Naive thymus-derived CD8-positive, alpha-beta T cell (primary cell): Measurements from ENCODE around the gene CLK2. TPM values are rescaled to one million over a fixed set of nuclear protein-coding genes. Genes with fewer than 3 reads are reported as not detected.
"Not testable (repeated sequence)": the region's sequence is repeated elsewhere in the genome, so short reads cannot be mapped to it uniquely, and the experiment has no call there.

Source experiments
- ATAC-seq, 2 donors: fragments of 150-1000 bp; cut with Tn5 transposase in 1 of 2; sonication (Bioruptor Pico), chemical (Tn5 transposase) in 1 of 2; 1 replicate in 1 of 2; 2 replicates in 1 of 2; pipeline ENCODE4 v1.10.0; 2021; ENCODE audit warnings: mild to moderate bottlenecking in 2 of 2, moderate library complexity in 2 of 2
- POLR2A ChIA-PET: fragments of 350-600 bp; sonication (Branson Sonifier 250); formaldehyde crosslinking; loops from one replicate; lab custom pipeline; 2021; ENCODE audit warnings: antibody characterized with exemption; lab: Charles Lee
- DNase-seq, 10 donors: peaks; one replicate each; pipeline versions ENCODE4 v3.0.0 to v3.0.0-alpha.2; 2020 to 2022
- H3K27ac Mint-ChIP-seq, 10 donors: one replicate each; pipeline ENCODE4 v1.8.0; 2020 to 2022; ENCODE audit warnings: mild to moderate bottlenecking in 10 of 10, mixed read lengths in 10 of 10, moderate library complexity in 4 of 10, inconsistent platforms in 1 of 10
- H3K27me3 Mint-ChIP-seq, 5 donors: one replicate each; pipeline ENCODE4 v1.8.0; 2021 to 2022; ENCODE audit warnings: mixed read lengths in 5 of 5
- H3K36me3 Mint-ChIP-seq, 3 donors: one replicate each; pipeline ENCODE4 v1.8.0; 2020 to 2022; ENCODE audit warnings: mixed read lengths in 3 of 3, mild to moderate bottlenecking in 2 of 3, inconsistent platforms in 1 of 3
- H3K4me1 Mint-ChIP-seq, 4 donors: one replicate each; pipeline ENCODE4 v1.8.0; 2021 to 2022; ENCODE audit warnings: mixed read lengths in 4 of 4
- H3K4me3 Mint-ChIP-seq, 10 donors: one replicate each; pipeline ENCODE4 v1.8.0; 2020 to 2022; ENCODE audit warnings: mild to moderate bottlenecking in 10 of 10, mixed read lengths in 10 of 10, moderate library complexity in 6 of 10, inconsistent platforms in 1 of 10
- H3K9me3 Mint-ChIP-seq, 9 donors: one replicate each; pipeline ENCODE4 v1.8.0; 2020 to 2022; ENCODE audit warnings: mixed read lengths in 9 of 9, mild to moderate bottlenecking in 3 of 9, inconsistent platforms in 1 of 9, moderate library complexity in 1 of 9
- polyA plus RNA-seq, 3 donors: library from polyadenylated mRNA; unstranded; fragments of 300-500 nt; fragmentation: Illumina TruSeq; gene quantifications; one replicate each; pipeline ENCODE4 v1.2.3, GENCODE V29; 2021
- total RNA-seq, 8 experiments: library from RNA in 2 of 8; stranded (reverse) in 2 of 8; gene quantifications; one replicate each; pipeline ENCODE4 v1.2.3 and lab custom pipeline; 2021 to 2026

The CLK2 gene
- total and polyA plus RNA-seq, 5 experiments from 2014 or later: 11.3 to 134 (median 22.6) TPM

DNA sequence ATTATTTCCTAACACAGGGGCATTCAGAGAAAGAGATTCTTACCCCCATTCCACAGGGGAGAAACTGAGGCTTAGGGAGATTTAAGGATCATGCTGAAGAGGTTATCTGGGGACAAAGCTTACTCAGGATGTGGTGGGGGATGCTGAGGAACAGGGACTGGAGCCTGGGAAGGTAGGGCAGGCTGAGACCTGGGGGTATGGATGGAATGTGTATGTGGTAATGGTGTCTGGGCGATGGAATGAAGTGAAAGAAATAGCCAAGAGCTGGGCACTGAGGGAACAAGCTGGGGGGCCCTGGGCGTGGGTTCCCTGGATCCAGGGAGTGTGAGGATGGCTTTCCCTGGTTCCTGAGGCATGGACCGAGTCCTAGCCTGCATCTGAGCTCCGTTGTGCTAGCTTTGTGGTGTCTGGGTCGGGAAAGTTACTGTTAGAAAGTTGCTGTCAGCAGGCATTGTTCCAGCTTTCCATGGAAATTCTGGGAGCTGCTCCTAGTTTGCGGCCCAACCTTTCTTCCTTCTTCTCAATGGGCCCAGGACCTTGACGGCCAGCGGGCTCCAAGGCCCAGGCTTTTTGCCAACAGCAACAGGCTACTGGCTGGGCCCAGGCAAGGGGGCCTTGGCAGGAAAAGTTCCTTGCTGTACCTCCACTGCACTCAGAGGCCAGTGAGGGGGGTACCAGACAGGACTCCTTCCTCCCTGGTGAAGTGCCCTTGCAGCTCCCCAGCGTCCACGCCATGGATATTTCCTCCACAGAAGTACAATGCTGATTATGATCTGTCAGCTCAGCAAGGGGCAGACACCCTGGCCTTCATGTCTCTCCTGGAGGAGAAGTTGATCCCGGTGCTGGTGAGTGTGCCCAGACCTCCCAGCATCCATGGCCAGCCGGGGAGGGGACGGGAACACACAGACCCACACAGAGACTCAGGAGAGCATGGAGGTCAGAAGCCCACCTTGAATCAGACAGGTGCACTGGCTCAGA lies 41.0 kb downstream of the CLK2 start:
- DNase-seq, POLR2A ChIA-PET, ATAC-seq, H3K9me3 Mint-ChIP-seq, H3K27me3 Mint-ChIP-seq, H3K4me3 Mint-ChIP-seq: not testable (repeated sequence)
- Mint-ChIP-seq H3K27ac (peak overlapping the region in 2 of 10 donors; percentile 22 to 27), H3K4me1 (peaks cover 0 to 11% (median 9%) of the 10 kb centered on the region in 4 donors), H3K36me3 (peaks cover 0 to 18% (median 3%) of the 10 kb centered on the region in 3 donors)

DNA sequence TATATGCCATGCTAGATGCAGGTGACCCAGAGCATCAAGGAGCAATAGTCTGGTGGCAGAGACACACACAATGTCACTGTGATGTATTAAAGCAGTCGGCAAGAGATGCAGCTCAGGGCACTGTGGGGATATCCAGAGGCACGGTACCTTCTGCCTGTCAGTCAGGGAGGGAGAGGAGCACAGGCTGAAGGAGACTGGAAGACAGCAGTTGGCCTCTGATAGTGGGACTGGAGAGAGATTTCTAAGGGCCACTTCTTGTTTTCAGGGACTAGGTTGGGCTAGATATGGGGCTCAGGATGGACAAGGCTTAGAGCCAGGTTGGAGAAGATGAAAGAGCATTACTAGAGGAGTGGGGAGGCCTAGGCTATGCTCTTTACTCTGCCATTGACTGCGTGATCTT lies 42.0 kb downstream of the CLK2 start:
- DNase-seq, H3K4me3 Mint-ChIP-seq: not testable (repeated sequence)
- H3K27ac Mint-ChIP-seq: peak overlapping the region in 6 of 10 donors; percentile 6 to 78 (median 29)

GRCh38 chr1:155228096-155228427 lies 45.2 kb downstream of the CLK2 start:
- Mint-ChIP-seq H3K36me3 (no peaks in the 10 kb centered on the region), H3K27ac (peak overlapping the region; percentile 84 to 98 (median 94)), H3K9me3 (no peaks in the 10 kb centered on the region), H3K4me3 (peak overlapping the region; percentile 74 to 93 (median 87)), H3K4me1 (peaks cover 6 to 42% (median 24%) of the 10 kb centered on the region in 4 donors), H3K27me3 (no peaks in the 10 kb centered on the region)
- POLR2A ChIA-PET: interaction anchor here (1.0 to 5.0 kb wide), 7 partner anchors 13 to 44 kb away, joined by 3 to 42 read pairs (median 6); partner anchors contain the start of genes MTX1 and THBS3
- no peak for ATAC-seq
- peak in 1 of 10 donors; percentile 17 for DNase-seq

More for the DNA sequence above, 42.0 kb downstream of the CLK2 start:
- H3K27me3 Mint-ChIP-seq, POLR2A ChIA-PET, H3K9me3 Mint-ChIP-seq, ATAC-seq, H3K36me3 Mint-ChIP-seq: not testable (repeated sequence)
- peaks cover 3 to 21% (median 16%) of the 10 kb centered on the region in 4 donors for H3K4me1 Mint-ChIP-seq

GRCh38 chr1:155227261-155228095 lies 45.8 kb downstream of the CLK2 start:
- ATAC-seq: peak; percentile 91 to 92
- peak; percentile 91 to 99 (median 98) for DNase-seq
- H3K9me3 Mint-ChIP-seq: no peaks in the 10 kb centered on the region
- no peaks in the 10 kb centered on the region for H3K27me3 Mint-ChIP-seq
- peak overlapping the region; percentile 74 to 93 (median 87) for H3K4me3 Mint-ChIP-seq
- peaks cover 6 to 46% (median 24%) of the 10 kb centered on the region in 4 donors for H3K4me1 Mint-ChIP-seq
- POLR2A ChIA-PET: interaction anchor here (0.9 to 5.0 kb wide), 11 partner anchors 14 to 54 kb away, joined by 3 to 42 read pairs (median 6); partner anchors contain the start of genes KRTCAP2, MTX1, THBS3 and TRIM46
- no peaks in the 10 kb centered on the region for H3K36me3 Mint-ChIP-seq
- peak overlapping the region; percentile 84 to 98 (median 94) for H3K27ac Mint-ChIP-seq

GRCh38 chr1:155226910-155227260 lies 46.4 kb downstream of the CLK2 start:
- ATAC-seq (peak; percentile 5 to 23), DNase-seq (no peak)
- Mint-ChIP-seq H3K4me3 (peak overlapping the region; percentile 74 to 93 (median 87)), H3K9me3 (no peaks in the 10 kb centered on the region), H3K4me1 (peaks cover 6 to 48% (median 24%) of the 10 kb centered on the region in 4 donors), H3K36me3 (peaks cover 0 to 2% (median 0%) of the 10 kb centered on the region in 3 donors), H3K27ac (peak overlapping the region; percentile 84 to 98 (median 94)), H3K27me3 (no peaks in the 10 kb centered on the region)
- POLR2A ChIA-PET: interaction anchor here (0.9 to 5.0 kb wide), 11 partner anchors 14 to 53 kb away, joined by 3 to 42 read pairs (median 6); partner anchors contain the start of genes KRTCAP2, MTX1, THBS3 and TRIM46

GRCh38 chr1:155226188-155226909 lies 47.0 kb downstream of the CLK2 start:
- Mint-ChIP-seq H3K4me1 (peaks cover 6 to 48% (median 24%) of the 10 kb centered on the region in 4 donors), H3K36me3 (peaks cover 0 to 2% (median 0%) of the 10 kb centered on the region in 3 donors), H3K9me3 (no peaks in the 10 kb centered on the region), H3K27ac (peak overlapping the region; percentile 84 to 98 (median 94)), H3K4me3 (peak overlapping the region; percentile 74 to 93 (median 87)), H3K27me3 (no peaks in the 10 kb centered on the region)
- peak; percentile 60 to 62 for ATAC-seq
- peak; percentile 71 to 91 (median 81) for DNase-seq
- POLR2A ChIA-PET: interaction anchor here (0.9 to 5.0 kb wide), 13 partner anchors 15 to 53 kb away, joined by 3 to 42 read pairs (median 7); partner anchors contain the start of genes KRTCAP2, MTX1, THBS3 and TRIM46

DNA sequence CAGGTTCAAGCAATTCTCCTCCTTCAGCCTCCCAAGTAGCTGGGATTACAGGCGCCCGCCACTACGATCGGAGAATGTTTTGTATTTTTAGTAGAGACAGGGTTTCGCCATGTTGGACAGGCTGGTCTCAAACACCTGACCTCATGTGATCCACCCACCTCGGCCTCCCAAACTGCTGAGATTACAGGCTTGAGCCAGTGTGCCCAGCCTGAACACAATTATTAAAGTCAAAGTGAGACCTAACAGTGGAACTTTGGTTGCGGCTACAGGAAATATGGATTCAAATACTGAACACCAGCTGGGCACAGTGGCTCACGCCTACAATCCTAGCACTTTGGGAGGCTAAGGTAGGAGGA lies 47.9 kb downstream of the CLK2 start:
- not testable (repeated sequence) for DNase-seq, H3K36me3 Mint-ChIP-seq, H3K9me3 Mint-ChIP-seq, H3K27me3 Mint-ChIP-seq, ATAC-seq
- Mint-ChIP-seq H3K27ac (peak overlapping the region in 6 of 10 donors; percentile 40 to 98 (median 86)), H3K4me1 (peaks cover 6 to 52% (median 24%) of the 10 kb centered on the region in 4 donors), H3K4me3 (peak overlapping the region in 1 of 10 donors; percentile 38)
- POLR2A ChIA-PET: interaction anchor here (1.7 to 5.0 kb wide), 4 partner anchors 16 to 31 kb away, joined by 8 to 27 read pairs (median 18); partner anchors contain the start of gene MTX1

- peak overlapping the region in 1 of 10 donors; percentile 59 for H3K27ac Mint-ChIP-seq
- POLR2A ChIA-PET: interaction anchor here (1.1 kb wide), 1 partner anchor 15 kb away, joined by 5 read pairs; the partner anchor contains the start of genes MTX1 and THBS3
- no peak for DNase-seq
- ATAC-seq: no peak
- no peaks in the 10 kb centered on the region for H3K9me3 Mint-ChIP-seq
- no peak overlapping the region for H3K4me3 Mint-ChIP-seq
- no peaks in the 10 kb centered on the region for H3K27me3 Mint-ChIP-seq
- peaks cover 0 to 2% (median 0%) of the 10 kb centered on the region in 3 donors for H3K36me3 Mint-ChIP-seq
- peaks cover 8 to 67% (median 32%) of the 10 kb centered on the region in 4 donors for H3K4me1 Mint-ChIP-seq
Measured at GRCh38 chr1:155223047-155223446, 50.3 kb downstream of the CLK2 start.

- not testable (repeated sequence) for H3K9me3 Mint-ChIP-seq, H3K4me3 Mint-ChIP-seq, ATAC-seq, H3K36me3 Mint-ChIP-seq, H3K27me3 Mint-ChIP-seq, DNase-seq
- Mint-ChIP-seq H3K4me1 (peaks cover 2 to 43% (median 14%) of the 10 kb centered on the region in 4 donors), H3K27ac (peak overlapping the region in 1 of 10 donors; percentile 7)
- POLR2A ChIA-PET: interaction anchor here (0.6 to 1.1 kb wide), 3 partner anchors 49 to 379 kb away, joined by 3 to 8 read pairs (median 3); no protein-coding TSS in a partner anchor
Measured at GRCh38 chr1:155220211-155220965, 52.9 kb downstream of the CLK2 start.

DNA sequence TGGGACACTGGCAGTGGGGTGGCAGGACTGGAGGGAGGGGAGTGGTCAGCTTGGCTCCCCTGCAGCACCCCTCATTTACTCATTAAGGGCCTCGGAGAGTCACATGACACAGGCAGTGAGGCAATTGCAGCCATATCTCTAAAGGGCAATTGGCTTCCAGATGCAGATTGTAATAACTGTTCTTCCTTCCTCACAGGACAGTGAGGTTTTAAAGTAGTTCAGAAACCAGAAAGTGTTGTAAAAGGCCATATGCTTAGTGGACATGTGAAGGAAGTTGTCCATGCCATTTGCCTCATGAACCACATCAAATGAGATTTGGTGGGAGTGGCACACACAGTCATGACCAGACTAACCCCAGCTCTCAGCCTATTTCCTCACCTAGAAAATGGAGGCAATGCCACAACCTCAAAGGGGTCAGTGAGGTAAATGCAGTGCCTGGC lies 53.7 kb downstream of the CLK2 start:
- Mint-ChIP-seq H3K27me3 (no peaks in the 10 kb centered on the region), H3K4me3 (no peak overlapping the region), H3K36me3 (peaks cover 0 to 2% (median 0%) of the 10 kb centered on the region in 3 donors), H3K27ac (peak overlapping the region in 6 of 10 donors; percentile 4 to 74 (median 56)), H3K9me3 (no peaks in the 10 kb centered on the region), H3K4me1 (peaks cover 4 to 42% (median 14%) of the 10 kb centered on the region in 4 donors)
- POLR2A ChIA-PET: interaction anchor here (0.6 to 0.9 kb wide), 2 partner anchors 11 to 380 kb away, joined by 3 read pairs; partner anchors contain the start of gene MTX1
- ATAC-seq (no peak), DNase-seq (no peak)
